A673 (cell line): ENCODE results near the gene LUC7L2. TPM values are rescaled to one million over a fixed set of nuclear protein-coding genes. Genes with fewer than 3 reads are reported as not detected.

Source experiments
- BruUV-seq: library from RNA; stranded (reverse); fragments of 400-500 nt; replicated peaks from 2 replicates; lab custom pipeline; 2021; lab: Mats Ljungman, UMichigan
- CTCF ChIA-PET: fragments of 300-600 bp; sonication (Branson Sonifier 250); formaldehyde crosslinking; loops from one replicate; lab custom pipeline; 2022; ENCODE audit warnings: antibody characterized with exemption; lab: Charles Lee
- POLR2A ChIA-PET: fragments of 300-600 bp; sonication (Branson Sonifier 250); formaldehyde crosslinking; loops from one replicate; lab custom pipeline; 2022; ENCODE audit warnings: antibody characterized with exemption; ENCODE audit not compliant: low non-redundant PET; lab: Charles Lee
- DNase-seq: peaks from one replicate; pipeline ENCODE4 v3.0.0-alpha.2; 2015; ENCODE audit warnings: low spot score
- H3K27ac ChIP-seq: fragments of 200-600 bp; sonication (generic); 2 replicates; pipeline ENCODE4 v1.5.1; 2016; ENCODE audit warnings: mixed run types, low read depth, mild to moderate bottlenecking, mixed read lengths, antibody characterized with exemption, low read length; ENCODE audit not compliant: poor library complexity, severe bottlenecking
- H3K27me3 ChIP-seq: fragments of 200-600 bp; sonication (generic); replicated peaks from 2 replicates; pipeline ENCODE4 v1.6.1; 2017; ENCODE audit warnings: mixed run types, low read depth, mild to moderate bottlenecking, mixed read lengths, antibody characterized with exemption, low read length; ENCODE audit not compliant: insufficient read depth, poor library complexity
- H3K36me3 ChIP-seq: fragments of 200-600 bp; sonication (generic); 2 replicates; pipeline ENCODE4 v1.6.1; 2016; ENCODE audit warnings: mixed run types, mild to moderate bottlenecking, mixed read lengths, antibody characterized with exemption, low read length; ENCODE audit not compliant: insufficient read depth, poor library complexity, severe bottlenecking
- H3K4me1 ChIP-seq: fragments of 200-600 bp; sonication (generic); 2 replicates; pipeline ENCODE4 v1.6.1; 2017; ENCODE audit warnings: mixed run types, mild to moderate bottlenecking, mixed read lengths, antibody characterized with exemption, low read length; ENCODE audit not compliant: insufficient read depth, poor library complexity, severe bottlenecking
- H3K4me3 ChIP-seq: fragments of 200-600 bp; sonication (generic); 2 replicates; pipeline ENCODE4 v1.5.1; 2016; ENCODE audit warnings: low read depth, mixed run types, mild to moderate bottlenecking, mixed read lengths, low read length; ENCODE audit not compliant: poor library complexity, severe bottlenecking
- H3K9me3 ChIP-seq: fragments of 200-600 bp; sonication (generic); 2 replicates; pipeline ENCODE4 v1.6.1; 2016; ENCODE audit warnings: mixed run types, low read depth, mild to moderate bottlenecking, mixed read lengths, antibody characterized with exemption, low read length; ENCODE audit not compliant: poor library complexity, severe bottlenecking
- CTCF ChIP-seq: fragments of 300-800, 200-600 bp; sonication (generic); conservative IDR thresholded peaks from 2 replicates; pipeline ENCODE4 v1.5.1; 2017; ENCODE audit warnings: low read depth, mild to moderate bottlenecking, antibody characterized with exemption, low read length, moderate library complexity, mixed read lengths
- EZH2 ChIP-seq: fragments of 200-600 bp; sonication (generic); IDR thresholded peaks from 2 replicates; pipeline ENCODE4 v1.6.1; 2017; ENCODE audit warnings: borderline replicate concordance, low read depth, mild to moderate bottlenecking, mixed read lengths, antibody characterized with exemption, low read length; ENCODE audit not compliant: poor library complexity, severe bottlenecking
- intact Hi-C: fragments of 100-400 bp; cut with micrococcal nuclease; formaldehyde crosslinking; loops from one replicate; pipeline ENCODE4 v1.10.0; 2022; ENCODE audit not compliant: unreplicated experiment
- total RNA-seq: library from RNA; stranded (reverse); gene quantifications from 2 replicates; pipeline ENCODE4 v1.2.3, GENCODE V29; 2021

The LUC7L2 gene
- total RNA-seq, 1 experiment from 2014 or later = 107 TPM

DNA sequence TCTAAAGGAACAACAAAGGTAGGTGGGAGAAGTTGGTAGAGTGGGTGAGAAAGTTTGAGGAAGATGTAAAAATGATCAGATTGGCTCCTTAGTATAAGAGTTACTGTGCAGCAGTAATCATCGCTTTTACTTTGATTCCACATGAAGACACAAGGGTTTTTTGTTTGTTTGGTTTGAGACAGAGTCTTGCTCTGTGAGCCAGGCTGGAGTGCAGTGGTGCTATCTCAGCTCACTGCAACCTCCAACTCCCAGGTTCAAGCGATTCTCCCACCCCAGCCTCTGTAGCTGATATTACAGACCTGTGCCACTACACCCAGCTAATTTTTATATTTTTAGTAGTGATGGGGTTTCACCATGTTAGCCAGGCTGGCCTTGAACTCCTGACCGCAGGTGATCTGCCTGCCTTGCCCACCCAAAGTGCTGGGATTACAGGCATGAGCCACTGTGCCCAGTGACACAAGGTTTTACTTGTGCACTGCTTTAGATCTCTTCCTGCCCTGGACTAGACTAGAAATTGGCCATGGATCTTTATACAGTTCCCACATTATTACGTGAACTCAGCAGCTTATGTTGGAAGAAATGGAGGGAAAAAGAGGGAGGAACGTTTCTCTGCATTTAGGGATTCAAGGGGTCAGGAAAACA, 10.7 kb downstream of the LUC7L2 start:
- no peak overlapping the region for H3K27ac ChIP-seq
- no TSS peak for BruUV-seq
- no peak overlapping the region for H3K4me3 ChIP-seq
- no peaks in the 10 kb centered on the region for H3K27me3 ChIP-seq
- intact Hi-C loops = no loop called here
- no peaks in the 10 kb centered on the region for H3K4me1 ChIP-seq
- peaks cover 21% of the 10 kb centered on the region for H3K36me3 ChIP-seq
- ChIA-PET CTCF (no interaction called here), POLR2A (no interaction called here)
- no peaks in the 10 kb centered on the region for H3K9me3 ChIP-seq
- TF ChIP-seq EZH2 = no peak
- no peak for TF ChIP-seq CTCF
- DNase-seq = no peak

- no TSS peak for BruUV-seq
- Histone ChIP-seq H3K4me3 (no peak overlapping the region), H3K36me3 (peaks cover 21% of the 10 kb centered on the region), H3K27ac (no peak overlapping the region), H3K4me1 (no peaks in the 10 kb centered on the region), H3K27me3 (no peaks in the 10 kb centered on the region), H3K9me3 (no peaks in the 10 kb centered on the region)
- DNase-seq = no peak
- POLR2A ChIA-PET = no interaction called here
- TF ChIP-seq EZH2 (no peak), CTCF (no peak)
- intact Hi-C loops = no loop called here
- CTCF ChIA-PET = no interaction called here
Measured at GRCh38 chr7:139370943-139371313, 11.2 kb downstream of the LUC7L2 start.

- H3K36me3 ChIP-seq = peaks cover 32% of the 10 kb centered on the region
- TF ChIP-seq EZH2 (no peak), CTCF (no peak)
- no peaks in the 10 kb centered on the region for H3K9me3 ChIP-seq
- ChIA-PET CTCF (no interaction called here), POLR2A (no interaction called here)
- no peaks in the 10 kb centered on the region for H3K4me1 ChIP-seq
- intact Hi-C loops = no loop called here
- H3K27me3 ChIP-seq = no peaks in the 10 kb centered on the region
- H3K27ac ChIP-seq = no peak overlapping the region
- BruUV-seq = no TSS peak
- H3K4me3 ChIP-seq = no peak overlapping the region
- no peak for DNase-seq
Measured at GRCh38 chr7:139374246-139374645, 14.6 kb downstream of the LUC7L2 start.
